ENCODE results near the gene SYT11. TPM values are rescaled to one million over a fixed set of nuclear protein-coding genes. Genes with fewer than 3 reads are reported as not detected.

SYT11 gene
- total RNA-seq, 1 experiment from 2014 or later, result 6.1 TPM

DNA sequence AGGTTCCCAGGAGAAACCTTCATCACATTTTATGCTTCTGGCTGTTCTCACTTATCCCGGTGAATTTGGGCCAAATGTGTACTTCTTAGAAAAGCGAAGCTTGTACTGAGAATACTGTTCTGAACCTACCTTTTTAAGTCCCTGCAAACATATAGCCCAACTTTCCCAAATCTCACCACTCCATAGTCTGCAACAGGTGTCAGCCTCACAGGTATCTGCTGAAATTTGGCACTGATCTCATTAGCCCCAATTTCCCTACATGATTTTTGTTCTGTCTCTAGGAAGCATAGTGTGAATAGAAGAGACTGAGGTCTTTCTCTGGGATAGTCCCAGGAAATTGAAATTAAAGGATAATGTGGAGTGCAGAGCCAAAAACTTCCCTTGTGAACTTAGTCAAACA, 40.3 kb downstream of the SYT11 start:
- CTCF ChIA-PET, result no interaction called here
- POLR2A ChIA-PET, result no interaction called here
- H3K4me1 Mint-ChIP-seq, result no peaks in the 10 kb centered on the region

DNA sequence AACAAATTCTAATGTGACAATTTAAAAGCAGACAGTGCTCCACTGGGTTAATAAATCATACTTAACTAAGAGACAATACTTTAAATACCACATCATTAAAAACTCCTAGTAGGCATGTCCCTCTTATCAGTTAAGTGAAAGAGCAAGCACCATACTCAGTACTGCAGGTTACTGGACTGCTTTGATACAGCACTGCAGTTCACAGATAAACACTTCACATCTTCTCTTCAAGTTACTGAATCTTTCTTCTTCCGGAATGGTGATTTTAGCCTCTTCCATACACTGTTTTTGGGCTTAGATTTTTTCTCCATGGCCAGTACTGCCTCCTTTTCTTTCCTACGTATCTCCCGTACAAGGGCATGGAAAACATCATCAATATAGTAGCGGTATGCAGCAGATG, 40.8 kb downstream of the SYT11 start:
- Mint-ChIP-seq H3K36me3 (peaks cover 64% of the 10 kb centered on the region), H3K27ac (no peak overlapping the region), H3K9me3 (no peaks in the 10 kb centered on the region), H3K27me3 (ENCODE audit: low read depth) (no peaks in the 10 kb centered on the region), H3K4me1 (no peaks in the 10 kb centered on the region), H3K4me3 (no peak overlapping the region)
- ChIA-PET CTCF (no interaction called here), POLR2A (no interaction called here)
- ATAC-seq (no peak), DNase-seq (ENCODE audit: low spot score) (no peak)
- TF ChIP-seq, protein P1, sequence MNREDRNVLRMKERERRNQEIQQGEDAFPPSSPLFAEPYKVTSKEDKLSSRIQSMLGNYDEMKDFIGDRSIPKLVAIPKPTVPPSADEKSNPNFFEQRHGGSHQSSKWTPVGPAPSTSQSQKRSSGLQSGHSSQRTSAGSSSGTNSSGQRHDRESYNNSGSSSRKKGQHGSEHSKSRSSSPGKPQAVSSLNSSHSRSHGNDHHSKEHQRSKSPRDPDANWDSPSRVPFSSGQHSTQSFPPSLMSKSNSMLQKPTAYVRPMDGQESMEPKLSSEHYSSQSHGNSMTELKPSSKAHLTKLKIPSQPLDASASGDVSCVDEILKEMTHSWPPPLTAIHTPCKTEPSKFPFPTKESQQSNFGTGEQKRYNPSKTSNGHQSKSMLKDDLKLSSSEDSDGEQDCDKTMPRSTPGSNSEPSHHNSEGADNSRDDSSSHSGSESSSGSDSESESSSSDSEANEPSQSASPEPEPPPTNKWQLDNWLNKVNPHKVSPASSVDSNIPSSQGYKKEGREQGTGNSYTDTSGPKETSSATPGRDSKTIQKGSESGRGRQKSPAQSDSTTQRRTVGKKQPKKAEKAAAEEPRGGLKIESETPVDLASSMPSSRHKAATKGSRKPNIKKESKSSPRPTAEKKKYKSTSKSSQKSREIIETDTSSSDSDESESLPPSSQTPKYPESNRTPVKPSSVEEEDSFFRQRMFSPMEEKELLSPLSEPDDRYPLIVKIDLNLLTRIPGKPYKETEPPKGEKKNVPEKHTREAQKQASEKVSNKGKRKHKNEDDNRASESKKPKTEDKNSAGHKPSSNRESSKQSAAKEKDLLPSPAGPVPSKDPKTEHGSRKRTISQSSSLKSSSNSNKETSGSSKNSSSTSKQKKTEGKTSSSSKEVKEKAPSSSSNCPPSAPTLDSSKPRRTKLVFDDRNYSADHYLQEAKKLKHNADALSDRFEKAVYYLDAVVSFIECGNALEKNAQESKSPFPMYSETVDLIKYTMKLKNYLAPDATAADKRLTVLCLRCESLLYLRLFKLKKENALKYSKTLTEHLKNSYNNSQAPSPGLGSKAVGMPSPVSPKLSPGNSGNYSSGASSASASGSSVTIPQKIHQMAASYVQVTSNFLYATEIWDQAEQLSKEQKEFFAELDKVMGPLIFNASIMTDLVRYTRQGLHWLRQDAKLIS (CRISPR knock-in tag; IDR thresholded peaks at IDR 0.05; ENCODE audit: borderline replicate concordance), result no peak
- TF ChIP-seq MYBL2 (CRISPR knock-in tag; IDR thresholded peaks at IDR 0.05), result no peak
- no peak for TF ChIP-seq ZNF263 (CRISPR knock-in tag; IDR thresholded peaks at IDR 0.05; ENCODE audit: low read depth)
- TF ChIP-seq ETV6 (CRISPR knock-in tag; IDR thresholded peaks at IDR 0.05), result no peak
- no peak for TF ChIP-seq CREM (CRISPR knock-in tag; IDR thresholded peaks at IDR 0.05)
- TF ChIP-seq, protein P2, sequence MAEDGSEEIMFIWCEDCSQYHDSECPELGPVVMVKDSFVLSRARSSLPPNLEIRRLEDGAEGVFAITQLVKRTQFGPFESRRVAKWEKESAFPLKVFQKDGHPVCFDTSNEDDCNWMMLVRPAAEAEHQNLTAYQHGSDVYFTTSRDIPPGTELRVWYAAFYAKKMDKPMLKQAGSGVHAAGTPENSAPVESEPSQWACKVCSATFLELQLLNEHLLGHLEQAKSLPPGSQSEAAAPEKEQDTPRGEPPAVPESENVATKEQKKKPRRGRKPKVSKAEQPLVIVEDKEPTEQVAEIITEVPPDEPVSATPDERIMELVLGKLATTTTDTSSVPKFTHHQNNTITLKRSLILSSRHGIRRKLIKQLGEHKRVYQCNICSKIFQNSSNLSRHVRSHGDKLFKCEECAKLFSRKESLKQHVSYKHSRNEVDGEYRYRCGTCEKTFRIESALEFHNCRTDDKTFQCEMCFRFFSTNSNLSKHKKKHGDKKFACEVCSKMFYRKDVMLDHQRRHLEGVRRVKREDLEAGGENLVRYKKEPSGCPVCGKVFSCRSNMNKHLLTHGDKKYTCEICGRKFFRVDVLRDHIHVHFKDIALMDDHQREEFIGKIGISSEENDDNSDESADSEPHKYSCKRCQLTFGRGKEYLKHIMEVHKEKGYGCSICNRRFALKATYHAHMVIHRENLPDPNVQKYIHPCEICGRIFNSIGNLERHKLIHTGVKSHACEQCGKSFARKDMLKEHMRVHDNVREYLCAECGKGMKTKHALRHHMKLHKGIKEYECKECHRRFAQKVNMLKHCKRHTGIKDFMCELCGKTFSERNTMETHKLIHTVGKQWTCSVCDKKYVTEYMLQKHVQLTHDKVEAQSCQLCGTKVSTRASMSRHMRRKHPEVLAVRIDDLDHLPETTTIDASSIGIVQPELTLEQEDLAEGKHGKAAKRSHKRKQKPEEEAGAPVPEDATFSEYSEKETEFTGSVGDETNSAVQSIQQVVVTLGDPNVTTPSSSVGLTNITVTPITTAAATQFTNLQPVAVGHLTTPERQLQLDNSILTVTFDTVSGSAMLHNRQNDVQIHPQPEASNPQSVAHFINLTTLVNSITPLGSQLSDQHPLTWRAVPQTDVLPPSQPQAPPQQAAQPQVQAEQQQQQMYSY (CRISPR knock-in tag; IDR thresholded peaks at IDR 0.05), result no peak
- TF ChIP-seq, protein P3, sequence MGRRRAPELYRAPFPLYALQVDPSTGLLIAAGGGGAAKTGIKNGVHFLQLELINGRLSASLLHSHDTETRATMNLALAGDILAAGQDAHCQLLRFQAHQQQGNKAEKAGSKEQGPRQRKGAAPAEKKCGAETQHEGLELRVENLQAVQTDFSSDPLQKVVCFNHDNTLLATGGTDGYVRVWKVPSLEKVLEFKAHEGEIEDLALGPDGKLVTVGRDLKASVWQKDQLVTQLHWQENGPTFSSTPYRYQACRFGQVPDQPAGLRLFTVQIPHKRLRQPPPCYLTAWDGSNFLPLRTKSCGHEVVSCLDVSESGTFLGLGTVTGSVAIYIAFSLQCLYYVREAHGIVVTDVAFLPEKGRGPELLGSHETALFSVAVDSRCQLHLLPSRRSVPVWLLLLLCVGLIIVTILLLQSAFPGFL (CRISPR knock-in tag; IDR thresholded peaks at IDR 0.05; ENCODE audit: borderline replicate concordance), result no peak
- no peak for TF ChIP-seq NFATC4 (CRISPR knock-in tag; IDR thresholded peaks at IDR 0.05)
- TF ChIP-seq ZNF317 (CRISPR knock-in tag; IDR thresholded peaks at IDR 0.05; ENCODE audit: borderline replicate concordance, low read depth), result no peak
- TF ChIP-seq, protein P4, sequence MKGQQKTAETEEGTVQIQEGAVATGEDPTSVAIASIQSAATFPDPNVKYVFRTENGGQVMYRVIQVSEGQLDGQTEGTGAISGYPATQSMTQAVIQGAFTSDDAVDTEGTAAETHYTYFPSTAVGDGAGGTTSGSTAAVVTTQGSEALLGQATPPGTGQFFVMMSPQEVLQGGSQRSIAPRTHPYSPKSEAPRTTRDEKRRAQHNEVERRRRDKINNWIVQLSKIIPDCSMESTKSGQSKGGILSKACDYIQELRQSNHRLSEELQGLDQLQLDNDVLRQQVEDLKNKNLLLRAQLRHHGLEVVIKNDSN (CRISPR knock-in tag; IDR thresholded peaks at IDR 0.05), result no peak
- TF ChIP-seq, protein P5, sequence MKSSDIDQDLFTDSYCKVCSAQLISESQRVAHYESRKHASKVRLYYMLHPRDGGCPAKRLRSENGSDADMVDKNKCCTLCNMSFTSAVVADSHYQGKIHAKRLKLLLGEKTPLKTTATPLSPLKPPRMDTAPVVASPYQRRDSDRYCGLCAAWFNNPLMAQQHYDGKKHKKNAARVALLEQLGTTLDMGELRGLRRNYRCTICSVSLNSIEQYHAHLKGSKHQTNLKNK (CRISPR knock-in tag; IDR thresholded peaks at IDR 0.05), result no peak
- TF ChIP-seq FOXK1 (CRISPR knock-in tag; IDR thresholded peaks at IDR 0.05), result no peak

More for the DNA sequence above, 40.3 kb downstream of the SYT11 start:
- ATAC-seq (no peak), DNase-seq (ENCODE audit: low spot score) (no peak)
- H3K9me3 Mint-ChIP-seq, result no peaks in the 10 kb centered on the region
- H3K36me3 Mint-ChIP-seq, result peaks cover 59% of the 10 kb centered on the region
- H3K27me3 Mint-ChIP-seq (ENCODE audit: low read depth), result no peaks in the 10 kb centered on the region
- no peak overlapping the region for H3K27ac Mint-ChIP-seq
- TF ChIP-seq, protein P6, sequence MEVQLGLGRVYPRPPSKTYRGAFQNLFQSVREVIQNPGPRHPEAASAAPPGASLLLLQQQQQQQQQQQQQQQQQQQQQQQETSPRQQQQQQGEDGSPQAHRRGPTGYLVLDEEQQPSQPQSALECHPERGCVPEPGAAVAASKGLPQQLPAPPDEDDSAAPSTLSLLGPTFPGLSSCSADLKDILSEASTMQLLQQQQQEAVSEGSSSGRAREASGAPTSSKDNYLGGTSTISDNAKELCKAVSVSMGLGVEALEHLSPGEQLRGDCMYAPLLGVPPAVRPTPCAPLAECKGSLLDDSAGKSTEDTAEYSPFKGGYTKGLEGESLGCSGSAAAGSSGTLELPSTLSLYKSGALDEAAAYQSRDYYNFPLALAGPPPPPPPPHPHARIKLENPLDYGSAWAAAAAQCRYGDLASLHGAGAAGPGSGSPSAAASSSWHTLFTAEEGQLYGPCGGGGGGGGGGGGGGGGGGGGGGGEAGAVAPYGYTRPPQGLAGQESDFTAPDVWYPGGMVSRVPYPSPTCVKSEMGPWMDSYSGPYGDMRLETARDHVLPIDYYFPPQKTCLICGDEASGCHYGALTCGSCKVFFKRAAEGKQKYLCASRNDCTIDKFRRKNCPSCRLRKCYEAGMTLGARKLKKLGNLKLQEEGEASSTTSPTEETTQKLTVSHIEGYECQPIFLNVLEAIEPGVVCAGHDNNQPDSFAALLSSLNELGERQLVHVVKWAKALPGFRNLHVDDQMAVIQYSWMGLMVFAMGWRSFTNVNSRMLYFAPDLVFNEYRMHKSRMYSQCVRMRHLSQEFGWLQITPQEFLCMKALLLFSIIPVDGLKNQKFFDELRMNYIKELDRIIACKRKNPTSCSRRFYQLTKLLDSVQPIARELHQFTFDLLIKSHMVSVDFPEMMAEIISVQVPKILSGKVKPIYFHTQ (CRISPR knock-in tag; IDR thresholded peaks at IDR 0.05), result no peak
- TF ChIP-seq, protein P7, sequence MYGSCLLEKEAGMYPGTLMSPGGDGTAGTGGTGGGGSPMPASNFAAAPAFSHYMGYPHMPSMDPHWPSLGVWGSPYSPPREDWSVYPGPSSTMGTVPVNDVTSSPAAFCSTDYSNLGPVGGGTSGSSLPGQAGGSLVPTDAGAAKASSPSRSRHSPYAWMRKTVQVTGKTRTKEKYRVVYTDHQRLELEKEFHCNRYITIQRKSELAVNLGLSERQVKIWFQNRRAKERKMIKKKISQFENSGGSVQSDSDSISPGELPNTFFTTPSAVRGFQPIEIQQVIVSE (CRISPR knock-in tag; IDR thresholded peaks at IDR 0.05; ENCODE audit: borderline replicate concordance), result no peak
- TF ChIP-seq ZNF671 (CRISPR knock-in tag; IDR thresholded peaks at IDR 0.05) (no peak), NFYB (CRISPR knock-in tag; conservative IDR thresholded peaks at IDR 0.05; ENCODE audit: low read depth) (no peak), IRF2 (CRISPR knock-in tag; IDR thresholded peaks at IDR 0.05; ENCODE audit: borderline replicate concordance, low read depth) (no peak), ESRRA (CRISPR knock-in tag; IDR thresholded peaks at IDR 0.05; ENCODE audit: borderline replicate concordance) (no peak), CBFB (CRISPR knock-in tag; IDR thresholded peaks at IDR 0.05; ENCODE audit: low read depth) (no peak), NFE2L1 (CRISPR knock-in tag; IDR thresholded peaks at IDR 0.05) (no peak)
- TF ChIP-seq, protein P4 (CRISPR knock-in tag; IDR thresholded peaks at IDR 0.05), result no peak
- no peak overlapping the region for H3K4me3 Mint-ChIP-seq
